HFFc6 (cell line): Measurements from ENCODE around the gene CNTN5. TPM values are rescaled to one million over a fixed set of nuclear protein-coding genes. Genes with fewer than 3 reads are reported as not detected.
"Not testable (repeated sequence)": the region's sequence is repeated elsewhere in the genome, so short reads cannot be mapped to it uniquely, and the experiment has no call there.

Experiments used
- DNase-seq: peaks from one replicate; pipeline ENCODE4 v3.0.0-alpha.2; 2018
- H3K27ac Mint-ChIP-seq: 2 replicates; pipeline ENCODE4 v1.8.0; 2020; ENCODE audit warnings: mild to moderate bottlenecking, mixed read lengths
- H3K27me3 Mint-ChIP-seq: 2 replicates; pipeline ENCODE4 v1.8.0; 2021; ENCODE audit warnings: mild to moderate bottlenecking, moderate library complexity, mixed read lengths; ENCODE audit not compliant: insufficient read depth
- H3K36me3 Mint-ChIP-seq: 2 replicates; pipeline ENCODE4 v1.8.0; 2021; ENCODE audit warnings: low read depth, mixed read lengths
- H3K4me1 Mint-ChIP-seq: 2 replicates; pipeline ENCODE4 v1.8.0; 2020; ENCODE audit warnings: low read depth, mixed read lengths
- H3K4me3 Mint-ChIP-seq: 2 replicates; pipeline ENCODE4 v1.8.0; 2020; ENCODE audit warnings: mild to moderate bottlenecking, moderate library complexity, mixed read lengths
- H3K9me3 Mint-ChIP-seq: 2 replicates; pipeline ENCODE4 v1.8.0; 2020; ENCODE audit warnings: mild to moderate bottlenecking, mixed read lengths
- CTCF ChIP-seq: fragments of 200-600 bp; sonication (generic); IDR thresholded peaks from 2 replicates; pipeline ENCODE4 v1.5.0; 2021; ENCODE audit warnings: antibody characterized with exemption, mild to moderate bottlenecking
- total RNA-seq, 6 experiments: library from RNA; stranded (reverse); fragmentation: NEBNext Ultra II Directional; extraction: Animal tissue kit (Norgen Biotek cat#: 25700); gene quantifications; 2 replicates in 1 of 6; 3 replicates in 5 of 6; pipeline ENCODE4 v1.2.3, GENCODE V29; 2021

Gene CNTN5
- total RNA-seq, 6 experiments from 2014 or later: not detected

GRCh38 chr11:100273066-100273815 lies 1252.5 kb downstream of the CNTN5 start:
- H3K27me3 Mint-ChIP-seq: no peaks in the 10 kb centered on the region; the same call in 1 of the 2 replicates
- no peak for TF ChIP-seq CTCF
- H3K27ac Mint-ChIP-seq: no peak overlapping the region
- H3K36me3 Mint-ChIP-seq: 0 out of 2 replicates have a peak, but pooled peaks cover 4% of the 10 kb centered on the region
- H3K4me1 Mint-ChIP-seq: no peaks in the 10 kb centered on the region
- DNase-seq: no peak
- no peak overlapping the region for H3K4me3 Mint-ChIP-seq
- H3K9me3 Mint-ChIP-seq: peaks cover 44% of the 10 kb centered on the region

- not testable (repeated sequence) for H3K36me3 Mint-ChIP-seq, DNase-seq, H3K4me1 Mint-ChIP-seq, H3K4me3 Mint-ChIP-seq, H3K27ac Mint-ChIP-seq, H3K27me3 Mint-ChIP-seq
- H3K9me3 Mint-ChIP-seq: peaks cover 38% of the 10 kb centered on the region
Measured at GRCh38 chr11:100274466-100274865, 1253.7 kb downstream of the CNTN5 start.

GRCh38 chr11:100294748-100295147 lies 1274.0 kb downstream of the CNTN5 start:
- Mint-ChIP-seq H3K27me3 (no peaks in the 10 kb centered on the region), H3K9me3 (peaks cover 11% of the 10 kb centered on the region), H3K4me1 (no peaks in the 10 kb centered on the region), H3K36me3 (no peaks in the 10 kb centered on the region), H3K4me3 (no peak overlapping the region), H3K27ac (no peak overlapping the region)
- DNase-seq: no peak
- TF ChIP-seq CTCF: no peak

DNA sequence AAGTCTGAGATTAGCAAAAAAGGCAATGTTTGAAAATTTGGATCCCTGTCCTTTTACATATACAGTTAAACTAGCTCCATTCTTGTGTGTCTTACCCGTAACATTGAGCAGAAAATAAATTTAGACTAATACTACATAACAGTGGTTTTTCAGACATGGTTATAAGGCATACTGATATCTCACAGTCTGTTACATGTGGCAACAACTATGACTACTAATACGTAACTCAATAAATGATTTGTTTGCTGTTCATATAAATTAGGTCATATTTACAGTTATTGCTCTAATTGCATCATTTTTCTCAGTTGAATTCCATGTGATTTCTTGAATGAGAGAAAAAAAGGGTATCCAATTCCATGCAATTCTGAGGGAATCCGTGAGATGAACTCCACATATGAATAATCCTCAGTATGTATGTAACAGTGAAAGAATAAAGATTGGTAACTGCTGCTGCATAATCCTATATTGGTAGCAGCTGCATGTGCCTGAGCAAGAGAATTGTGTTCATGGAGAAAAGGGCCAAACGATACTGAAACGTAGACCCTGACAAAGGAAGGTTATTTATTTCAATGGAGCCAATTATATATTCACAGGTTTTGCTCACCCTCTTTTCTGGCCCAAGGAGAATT lies 1275.4 kb downstream of the CNTN5 start:
- no peaks in the 10 kb centered on the region for H3K36me3 Mint-ChIP-seq
- H3K27me3 Mint-ChIP-seq: no peaks in the 10 kb centered on the region
- H3K9me3 Mint-ChIP-seq: peaks cover 11% of the 10 kb centered on the region
- no peak overlapping the region for H3K4me3 Mint-ChIP-seq
- DNase-seq: no peak
- TF ChIP-seq CTCF: no peak
- H3K4me1 Mint-ChIP-seq: no peaks in the 10 kb centered on the region
- no peak overlapping the region for H3K27ac Mint-ChIP-seq

DNA sequence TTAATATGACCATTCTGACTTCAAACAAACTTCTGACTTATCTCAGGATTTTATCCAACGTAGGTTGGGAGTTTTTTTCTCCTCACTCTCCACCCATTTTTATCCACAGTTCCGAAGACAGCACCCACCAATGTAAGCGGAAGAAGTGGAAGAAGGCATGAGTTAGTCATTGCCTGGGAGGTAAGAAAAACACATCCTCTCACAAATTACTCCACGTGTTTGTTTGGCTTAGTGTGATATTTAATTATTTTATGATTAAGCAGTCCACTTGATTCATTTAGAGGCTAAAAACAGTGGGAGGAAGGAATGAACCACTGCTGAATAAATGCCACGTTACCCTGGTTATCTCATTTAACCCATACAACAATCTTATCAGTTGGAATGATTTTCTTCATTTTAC lies 1276.8 kb downstream of the CNTN5 start:
- H3K36me3 Mint-ChIP-seq: no peaks in the 10 kb centered on the region
- no peak overlapping the region for H3K4me3 Mint-ChIP-seq
- no peak for TF ChIP-seq CTCF
- no peaks in the 10 kb centered on the region for H3K27me3 Mint-ChIP-seq
- H3K4me1 Mint-ChIP-seq: no peaks in the 10 kb centered on the region
- H3K9me3 Mint-ChIP-seq: peaks cover 11% of the 10 kb centered on the region
- no peak overlapping the region for H3K27ac Mint-ChIP-seq
- no peak for DNase-seq

DNA sequence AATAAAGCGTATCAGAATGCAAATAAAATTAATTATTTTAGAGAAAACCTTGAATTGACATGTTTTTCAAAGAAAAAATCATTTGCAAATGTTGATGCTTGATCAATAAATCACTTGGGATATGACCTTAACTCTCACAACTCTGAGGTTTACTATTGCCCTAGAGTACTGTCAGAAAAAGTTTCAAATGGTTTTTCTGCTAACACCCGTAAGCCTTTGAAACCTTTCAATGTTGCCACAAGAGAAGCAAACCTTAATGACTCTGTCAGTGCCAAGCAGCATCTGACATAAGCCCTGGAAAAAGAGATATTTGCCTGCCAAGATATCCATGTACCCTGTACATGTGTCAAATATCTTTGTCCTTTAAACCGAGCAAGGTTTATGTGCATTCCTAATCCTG lies 1282.1 kb downstream of the CNTN5 start:
- no peak for DNase-seq
- Mint-ChIP-seq H3K9me3 (peaks cover 9% of the 10 kb centered on the region), H3K27me3 (no peaks in the 10 kb centered on the region), H3K27ac (no peak overlapping the region), H3K4me3 (no peak overlapping the region), H3K4me1 (no peaks in the 10 kb centered on the region), H3K36me3 (no peaks in the 10 kb centered on the region)
- TF ChIP-seq CTCF: no peak
